Endothelial cell of umbilical vein (primary cell): ENCODE data around the gene RGS7BP.

Source experiments
- CTCF ChIP-seq, 2 donors: IDR thresholded peaks; 1 replicate in 1 of 2; 2 replicates in 1 of 2; pipeline ENCODE4 v1.5.1; 2011; ENCODE audit warnings: low read length in 2 of 2, mild to moderate bottlenecking in 2 of 2, moderate library complexity in 2 of 2, control low read depth in 1 of 2, inconsistent platforms in 1 of 2, low read depth in 1 of 2; ENCODE audit not compliant: insufficient read depth in 1 of 2; ENCODE audit errors: extremely low read depth in 1 of 2
- EZH2 ChIP-seq: IDR thresholded peaks from 2 replicates; pipeline ENCODE4 v1.6.1; 2012; ENCODE audit warnings: borderline replicate concordance, low read depth, mild to moderate bottlenecking, moderate library complexity, low read length, inconsistent platforms; ENCODE audit not compliant: severe bottlenecking
- POLR2A ChIP-seq: IDR thresholded peaks from 2 replicates; pipeline ENCODE4 v1.6.1; 2012; ENCODE audit warnings: low read depth, mild to moderate bottlenecking, control low read depth, low read length

GRCh38 chr5:64659289-64659688 lies 153.5 kb downstream of the RGS7BP start:
- no peak for TF ChIP-seq CTCF (IDR thresholded peaks at IDR 0.05; ENCODE audit: extremely low read depth in 1 of 2, insufficient read depth in 1 of 2, low read depth in 1 of 2, low read length in 2 of 2)
- TF ChIP-seq POLR2A: no peak
- TF ChIP-seq EZH2: no peak
